ENCODE data around the gene SLC4A4.

DNA sequence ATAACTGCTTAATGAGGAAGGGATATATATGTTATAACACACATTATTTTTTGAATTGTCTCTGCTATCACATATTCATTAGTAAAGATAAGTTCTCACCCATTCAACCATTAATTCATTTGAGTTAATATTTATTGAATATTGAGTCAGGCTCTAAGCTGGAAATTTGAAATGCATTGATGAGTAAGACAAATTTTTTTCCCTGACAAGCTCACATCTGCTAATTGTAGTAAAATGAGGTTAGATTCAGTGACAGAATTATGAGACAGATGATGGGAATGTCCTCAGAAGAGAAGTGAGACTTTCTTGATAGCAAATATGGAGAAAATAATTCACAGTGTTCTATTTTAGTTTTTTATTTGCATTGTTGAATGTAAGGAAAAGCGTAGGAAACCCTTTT is 194.3 kb downstream of the SLC4A4 start:
- TF ChIP-seq, protein P1, sequence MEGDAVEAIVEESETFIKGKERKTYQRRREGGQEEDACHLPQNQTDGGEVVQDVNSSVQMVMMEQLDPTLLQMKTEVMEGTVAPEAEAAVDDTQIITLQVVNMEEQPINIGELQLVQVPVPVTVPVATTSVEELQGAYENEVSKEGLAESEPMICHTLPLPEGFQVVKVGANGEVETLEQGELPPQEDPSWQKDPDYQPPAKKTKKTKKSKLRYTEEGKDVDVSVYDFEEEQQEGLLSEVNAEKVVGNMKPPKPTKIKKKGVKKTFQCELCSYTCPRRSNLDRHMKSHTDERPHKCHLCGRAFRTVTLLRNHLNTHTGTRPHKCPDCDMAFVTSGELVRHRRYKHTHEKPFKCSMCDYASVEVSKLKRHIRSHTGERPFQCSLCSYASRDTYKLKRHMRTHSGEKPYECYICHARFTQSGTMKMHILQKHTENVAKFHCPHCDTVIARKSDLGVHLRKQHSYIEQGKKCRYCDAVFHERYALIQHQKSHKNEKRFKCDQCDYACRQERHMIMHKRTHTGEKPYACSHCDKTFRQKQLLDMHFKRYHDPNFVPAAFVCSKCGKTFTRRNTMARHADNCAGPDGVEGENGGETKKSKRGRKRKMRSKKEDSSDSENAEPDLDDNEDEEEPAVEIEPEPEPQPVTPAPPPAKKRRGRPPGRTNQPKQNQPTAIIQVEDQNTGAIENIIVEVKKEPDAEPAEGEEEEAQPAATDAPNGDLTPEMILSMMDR (IDR thresholded peaks at IDR 0.05; ENCODE audit: poor library complexity), result no peak
- TF ChIP-seq EZH2phosphoT487 (IDR thresholded peaks at IDR 0.05; ENCODE audit: low read depth, severe bottlenecking, unreplicated experiment), result no peak
